Right lobe of liver (tissue), 4 donors: ENCODE measurements around the gene COL25A1.

Experiments used
- CTCF ChIP-seq, 4 donors: fragments of 200-600 bp in 3 of 4; fragments of 450-650 bp in 1 of 4; IDR thresholded peaks; one replicate each; pipeline versions ENCODE4 v1.5.1 to v1.8.0; 2016 to 2022; ENCODE audit warnings: antibody characterized with exemption in 4 of 4, mild to moderate bottlenecking in 2 of 4
- POLR2A ChIP-seq: fragments of 450-650 bp; IDR thresholded peaks from one replicate; pipeline ENCODE4 v1.6.1; 2017; ENCODE audit warnings: antibody characterized with exemption, mild to moderate bottlenecking
- donor health status: DM: no; HTN: no; CAD: no.
- donor health status: DM: no; HTN: no; CAD: no.
- donor health status: DM: no; HTN: yes; CAD: no.

GRCh38 chr4:108881986-108882385 lies 420.5 kb downstream of the COL25A1 start:
- no peak for TF ChIP-seq CTCF (IDR thresholded peaks at IDR 0.05)
- TF ChIP-seq POLR2A, result no peak
